ENCODE data around the gene FAM163A.

DNA sequence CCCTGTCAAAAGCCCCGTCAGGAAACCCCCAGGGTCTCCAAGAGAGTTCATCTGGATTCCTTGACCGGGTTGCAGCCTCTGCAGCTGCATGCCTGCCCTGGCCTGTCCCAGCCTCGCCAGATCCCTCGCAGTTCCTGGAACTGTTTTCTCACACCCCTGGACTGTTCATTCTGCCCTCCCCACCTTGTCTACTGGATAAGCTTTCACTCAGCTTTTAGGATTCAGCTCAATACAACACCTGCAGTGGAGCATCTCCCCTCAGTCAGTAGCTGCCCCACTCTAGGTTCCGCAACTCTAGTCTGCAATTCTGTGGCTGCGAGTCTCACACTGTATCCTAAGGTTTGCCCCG, 67.2 kb downstream of the FAM163A start:
- no peak for TF ChIP-seq POLR2A (IDR thresholded peaks at IDR 0.05)
- TF ChIP-seq, protein P1, sequence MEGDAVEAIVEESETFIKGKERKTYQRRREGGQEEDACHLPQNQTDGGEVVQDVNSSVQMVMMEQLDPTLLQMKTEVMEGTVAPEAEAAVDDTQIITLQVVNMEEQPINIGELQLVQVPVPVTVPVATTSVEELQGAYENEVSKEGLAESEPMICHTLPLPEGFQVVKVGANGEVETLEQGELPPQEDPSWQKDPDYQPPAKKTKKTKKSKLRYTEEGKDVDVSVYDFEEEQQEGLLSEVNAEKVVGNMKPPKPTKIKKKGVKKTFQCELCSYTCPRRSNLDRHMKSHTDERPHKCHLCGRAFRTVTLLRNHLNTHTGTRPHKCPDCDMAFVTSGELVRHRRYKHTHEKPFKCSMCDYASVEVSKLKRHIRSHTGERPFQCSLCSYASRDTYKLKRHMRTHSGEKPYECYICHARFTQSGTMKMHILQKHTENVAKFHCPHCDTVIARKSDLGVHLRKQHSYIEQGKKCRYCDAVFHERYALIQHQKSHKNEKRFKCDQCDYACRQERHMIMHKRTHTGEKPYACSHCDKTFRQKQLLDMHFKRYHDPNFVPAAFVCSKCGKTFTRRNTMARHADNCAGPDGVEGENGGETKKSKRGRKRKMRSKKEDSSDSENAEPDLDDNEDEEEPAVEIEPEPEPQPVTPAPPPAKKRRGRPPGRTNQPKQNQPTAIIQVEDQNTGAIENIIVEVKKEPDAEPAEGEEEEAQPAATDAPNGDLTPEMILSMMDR (IDR thresholded peaks at IDR 0.05) = no peak
